ENCODE results near the gene CNDP2.

GRCh38 chr18:74551452-74551851, 55.3 kb downstream of the CNDP2 start:
- TF ChIP-seq CTCF (IDR thresholded peaks at IDR 0.05) (no peak), EZH2 (IDR thresholded peaks at IDR 0.05; ENCODE audit: borderline replicate concordance, insufficient read depth, low read depth, low read length, poor library complexity, severe bottlenecking) (no peak)

Data from B cell (primary cell).